ENCODE data around the gene JAZF1.

Gene JAZF1

DNA sequence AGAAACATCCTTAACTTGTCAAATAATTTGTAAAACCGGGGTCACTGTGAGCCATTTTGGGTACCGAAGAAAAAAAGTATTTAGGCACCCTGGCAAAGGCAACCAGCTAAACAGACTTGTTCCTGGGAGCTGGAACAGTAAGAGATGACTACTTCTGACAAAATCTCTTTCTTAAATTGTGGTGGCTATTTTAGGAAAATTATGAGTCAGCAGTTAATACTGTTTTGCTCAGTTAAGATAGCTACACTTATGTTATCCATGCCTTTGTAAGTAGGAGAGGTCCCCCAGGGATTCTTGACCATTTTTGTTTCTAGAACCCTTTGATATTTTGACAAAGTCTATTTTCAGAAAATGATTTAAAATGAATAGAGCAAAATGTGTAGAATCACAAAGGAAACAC lies 372.0 kb downstream of the JAZF1 start:
- FAIRE-seq, result no peak

DNA sequence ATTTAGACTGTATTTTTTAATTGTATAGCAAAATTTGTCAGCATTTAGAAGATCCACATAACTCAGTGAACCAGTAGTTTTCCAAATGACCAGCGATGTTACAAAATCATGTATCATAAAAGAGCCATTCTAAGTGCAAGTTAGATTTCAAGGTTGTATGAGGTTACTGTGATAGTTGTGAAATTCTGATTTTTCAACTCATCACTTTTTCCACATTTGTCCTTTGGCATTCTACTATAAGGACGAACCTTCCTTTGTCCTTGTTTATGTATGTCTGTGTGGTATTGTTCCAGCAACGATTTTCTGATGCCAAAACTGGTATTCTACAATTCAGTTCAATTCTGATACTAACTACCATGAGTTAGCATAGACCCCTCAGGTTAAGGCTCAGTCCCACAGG lies 376.5 kb downstream of the JAZF1 start:
- FAIRE-seq, result no peak

DNA sequence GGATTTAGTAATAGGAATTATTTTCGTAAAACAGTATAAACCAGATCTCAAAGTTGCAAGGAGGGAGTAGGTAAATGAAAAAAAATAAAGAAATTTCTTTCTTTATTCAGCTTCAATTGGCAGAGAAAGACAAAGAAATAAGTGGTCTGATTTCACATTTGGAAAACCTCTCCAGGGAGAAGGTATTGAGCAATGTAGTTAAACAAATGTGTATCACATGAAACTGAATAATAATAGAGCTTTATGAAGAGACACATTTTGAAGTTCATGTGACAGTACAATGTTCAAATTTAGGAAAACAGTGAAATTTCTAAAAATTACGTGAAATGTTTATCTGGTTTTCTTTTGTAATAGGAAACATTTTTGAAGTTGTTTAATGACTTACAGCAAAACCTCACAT lies 377.6 kb downstream of the JAZF1 start:
- FAIRE-seq, result no peak

DNA sequence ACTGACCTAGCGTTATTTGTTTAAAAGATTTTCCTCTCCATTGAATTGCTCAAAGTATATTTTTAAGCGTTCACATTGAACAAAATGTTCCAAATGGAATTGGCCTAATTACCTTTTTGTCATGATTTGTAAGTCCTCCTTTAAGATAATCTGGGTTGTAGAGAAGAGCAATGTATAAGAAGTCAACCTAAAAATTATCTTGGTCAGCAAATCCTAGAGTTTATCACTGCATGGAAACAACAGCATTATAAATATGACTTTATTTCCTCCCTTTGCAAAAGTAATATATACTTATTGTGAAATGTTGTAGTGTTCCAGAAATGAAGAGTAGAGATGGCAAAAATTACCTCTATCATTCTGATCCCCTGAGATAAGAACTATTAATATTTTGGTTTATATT lies 381.4 kb downstream of the JAZF1 start:
- no peak for FAIRE-seq

DNA sequence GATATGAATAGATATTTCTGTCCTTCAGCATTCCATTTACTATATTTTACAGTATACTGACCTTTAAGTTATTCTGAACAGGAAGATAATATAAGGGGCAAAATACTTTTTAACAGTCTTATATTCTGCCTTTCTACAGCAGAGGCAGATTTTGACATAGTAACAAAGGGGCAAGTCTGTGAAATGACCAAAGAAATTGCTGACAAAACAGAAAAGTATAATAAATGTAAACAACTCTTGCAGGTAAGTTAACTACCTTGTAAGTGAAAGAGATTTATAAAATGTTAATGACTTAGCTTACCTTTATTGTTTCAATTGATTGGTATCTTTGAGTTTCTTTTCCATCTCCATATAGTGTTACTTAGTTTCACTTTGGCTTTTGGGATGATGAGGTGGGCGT lies 384.6 kb downstream of the JAZF1 start:
- no peak for FAIRE-seq

DNA sequence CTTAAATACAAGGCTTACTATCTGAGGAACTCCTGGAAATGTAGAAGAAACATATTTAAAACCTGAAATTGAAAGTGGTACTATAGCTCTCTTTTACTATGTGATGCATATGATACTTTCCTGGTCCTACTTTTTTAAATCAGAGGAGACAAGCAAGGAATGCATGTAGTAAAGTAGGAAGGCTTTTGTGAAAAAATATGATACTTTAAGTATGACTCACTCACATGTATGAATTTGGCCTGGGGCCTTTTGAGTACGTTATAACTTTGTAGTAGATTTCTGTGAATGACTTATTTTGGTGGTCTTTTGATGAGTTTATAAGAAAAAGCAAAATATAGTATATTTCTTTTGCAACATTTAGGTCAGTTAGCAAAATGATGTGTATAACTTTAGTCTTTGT lies 386.8 kb downstream of the JAZF1 start:
- no peak for FAIRE-seq

DNA sequence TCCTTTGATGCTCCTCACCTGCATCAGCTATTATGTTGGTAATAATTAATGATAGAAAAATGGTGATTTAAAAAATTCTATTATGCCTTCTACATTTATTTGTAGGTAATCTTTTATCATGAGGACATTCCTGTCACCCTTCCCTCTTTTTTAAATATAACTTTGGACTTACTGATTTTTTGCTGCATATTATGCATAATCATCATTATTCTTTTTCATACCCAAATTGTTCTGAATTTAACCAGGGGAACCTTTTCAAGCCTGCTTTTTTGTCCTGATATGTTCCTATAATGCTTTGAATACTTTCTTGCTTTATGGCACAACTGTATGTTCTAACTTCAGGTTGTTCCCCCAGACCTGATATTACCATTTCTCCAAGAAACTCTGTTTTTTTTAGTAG lies 392.2 kb downstream of the JAZF1 start:
- FAIRE-seq, result no peak

DNA sequence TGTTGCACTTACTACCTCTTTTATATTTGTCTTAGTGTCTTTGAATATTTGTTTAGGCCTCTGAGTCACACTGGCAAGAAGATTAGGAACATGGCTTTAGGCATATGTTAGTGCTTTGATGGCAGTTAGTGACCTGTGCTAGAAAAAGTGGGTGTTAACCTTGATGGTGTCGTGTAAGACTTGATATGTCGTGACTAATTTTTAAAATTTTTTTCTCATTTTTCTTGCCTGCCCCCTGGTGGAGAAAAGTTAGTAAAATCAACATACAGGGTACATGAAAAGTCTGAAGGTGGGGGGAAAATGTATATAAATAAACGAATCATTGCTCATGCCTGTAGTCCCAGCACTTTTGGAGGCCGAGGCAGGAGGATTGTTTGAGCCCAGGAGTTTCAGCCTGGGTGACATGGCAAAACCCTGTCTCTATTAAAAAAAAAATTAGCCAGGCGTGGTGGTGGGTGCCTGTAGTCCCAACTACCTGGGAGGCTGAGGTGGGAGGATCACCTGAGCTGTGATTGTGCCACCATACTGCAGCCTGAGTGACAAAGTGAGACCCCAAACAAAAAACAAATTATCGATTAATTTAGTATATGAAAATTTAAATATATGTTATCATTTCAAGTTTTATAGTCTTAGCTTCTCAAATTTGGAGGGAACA lies 396.1 kb downstream of the JAZF1 start:
- FAIRE-seq, result peak; percentile 59

DNA sequence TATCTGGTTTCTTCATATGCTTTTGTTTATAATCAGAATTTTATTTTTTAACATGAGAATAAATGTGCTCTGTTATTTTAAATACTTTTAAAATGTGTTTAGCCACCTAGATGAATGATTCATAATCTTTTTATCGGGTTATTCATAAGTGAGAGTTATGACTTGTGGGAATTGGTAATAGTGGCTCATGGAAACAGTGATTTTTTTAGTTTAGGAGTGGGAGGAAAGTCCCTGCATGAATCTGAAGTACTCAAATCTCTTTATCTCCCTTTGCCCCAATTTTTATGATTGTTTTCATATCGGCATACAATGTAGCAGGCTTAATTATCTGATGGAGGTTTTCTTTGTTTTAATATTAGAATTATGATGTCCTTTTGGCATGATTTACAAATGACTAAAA lies 397.7 kb downstream of the JAZF1 start:
- FAIRE-seq, result peak; percentile 26

DNA sequence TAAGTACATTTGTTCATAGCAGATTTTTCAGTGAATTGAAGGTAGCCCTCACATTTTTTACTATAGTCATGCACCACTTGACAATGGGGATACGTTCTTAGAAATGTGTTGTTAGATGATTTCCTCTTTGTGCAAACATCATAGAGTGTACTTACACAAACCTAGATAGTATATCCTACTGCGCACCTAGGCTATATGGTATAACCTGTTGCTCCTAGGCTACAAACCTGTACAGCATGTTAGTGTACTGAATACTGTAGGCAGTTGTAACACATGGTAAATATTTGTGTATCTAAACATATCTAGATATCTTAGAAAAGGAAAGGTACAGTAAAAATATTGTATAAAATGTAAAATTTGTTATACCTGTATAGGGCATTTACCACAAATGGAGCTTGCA lies 399.4 kb downstream of the JAZF1 start:
- no peak for FAIRE-seq

Data from endometrium (tissue), 2 donors.